Spleen (tissue), 11 donors: Measurements from ENCODE around the gene TNP2. TPM values are rescaled to one million over a fixed set of nuclear protein-coding genes. Genes with fewer than 3 reads are reported as not detected.

Source experiments
- DNase-seq: peaks from one replicate; pipeline ENCODE4 v3.0.0-alpha.2; 2020
- H3K27ac ChIP-seq, 8 donors: fragments of 200-600 bp; sonication (generic) in 7 of 8; 1 replicate in 4 of 8; 2 replicates in 4 of 8; pipeline versions ENCODE4 v1.5.0 to v1.8.0; 2016 to 2021; ENCODE audit warnings: inconsistent platforms in 4 of 8, mild to moderate bottlenecking in 4 of 8, moderate library complexity in 1 of 8
- H3K27me3 ChIP-seq, 7 donors: fragments of 200-600 bp; sonication (generic) in 6 of 7; replicated peaks in 1 of 7; 1 replicate in 4 of 7; 2 replicates in 3 of 7; pipeline versions ENCODE4 v1.5.0 to v1.8.0; 2016 to 2021; ENCODE audit warnings: inconsistent platforms in 3 of 7, mild to moderate bottlenecking in 1 of 7
- H3K36me3 ChIP-seq, 6 donors: fragments of 200-600 bp; sonication (generic) in 5 of 6; 1 replicate in 4 of 6; 2 replicates in 2 of 6; pipeline versions ENCODE4 v1.5.0 to v1.8.0; 2016 to 2021; ENCODE audit warnings: inconsistent platforms in 2 of 6
- H3K4me1 ChIP-seq, 6 donors: fragments of 200-600 bp; sonication (generic) in 5 of 6; 1 replicate in 3 of 6; 2 replicates in 3 of 6; pipeline versions ENCODE4 v1.5.0 to v1.8.0; 2016 to 2021; ENCODE audit warnings: inconsistent platforms in 3 of 6
- H3K4me3 ChIP-seq, 8 donors: fragments of 200-600 bp; sonication (generic) in 7 of 8; 1 replicate in 4 of 8; 2 replicates in 4 of 8; pipeline versions ENCODE4 v1.5.0 to v1.8.0; 2016 to 2021; ENCODE audit warnings: inconsistent platforms in 4 of 8, mild to moderate bottlenecking in 4 of 8, moderate library complexity in 2 of 8
- H3K9me3 ChIP-seq, 8 donors: fragments of 200-600 bp; sonication (generic) in 7 of 8; 1 replicate in 4 of 8; 2 replicates in 4 of 8; pipeline versions ENCODE4 v1.5.0 to v1.8.0; 2016 to 2021; ENCODE audit warnings: inconsistent platforms in 4 of 8
- CTCF ChIP-seq, 11 experiments: fragments of 200-600 bp in 7 of 11; fragments of 450-650 bp in 4 of 11; sonication (generic) in 4 of 11; IDR thresholded peaks in 8 of 11; conservative IDR thresholded peaks in 3 of 11; 1 replicate in 7 of 11; 2 replicates in 4 of 11; pipeline versions ENCODE4 v1.4.0 to v1.8.0; 2016 to 2021; ENCODE audit warnings: antibody characterized with exemption in 11 of 11, inconsistent platforms in 4 of 11, mild to moderate bottlenecking in 1 of 11
- POLR2A ChIP-seq, 3 donors: fragments of 450-650 bp; IDR thresholded peaks; one replicate each; pipeline ENCODE4 v1.5.1; 2017; ENCODE audit warnings: antibody characterized with exemption in 3 of 3, mild to moderate bottlenecking in 1 of 3
- POLR2AphosphoS5 ChIP-seq, 3 donors: sonication (generic); formaldehyde crosslinking; IDR thresholded peaks; one replicate each; pipeline ENCODE4 v1.5.1; 2017; ENCODE audit warnings: antibody characterized with exemption in 3 of 3
- WGBS, 5 donors: extraction: QIAGEN DNeasy Blood & Tissue Kit in 3 of 5; methylation state at CpG; one replicate each; pipeline versions ENCODE4 v1.1.5 to v1.1.7; 2013 to 2018; 5-methylcytosine and 5-hydroxymethylcytosine counted together
- intact Hi-C: fragments of 100-400 bp; cut with DNase I; formaldehyde crosslinking; loops from one replicate; pipeline ENCODE4 v1.15.0; 2023; ENCODE audit warnings: low total_unique reads
- polyA plus RNA-seq, 3 donors: library from polyadenylated mRNA; stranded (reverse); fragments of 200-250 nt; gene quantifications; one replicate each; pipeline ENCODE4 v1.2.1, GENCODE V29; 2013
- total RNA-seq, 7 donors: library from RNA; depleted of rRNA in 3 of 7; stranded (reverse); fragments of >200 nt in 3 of 7; fragmentation: NEBNext Ultra II Directional in 4 of 7; extraction: Animal tissue kit (Norgen Biotek cat#: 25700) in 4 of 7; gene quantifications; one replicate each; pipeline versions ENCODE4 v1.1.0 to v1.2.1, GENCODE V29; 2016 to 2021
- donor health status: healthy with polysubstance abuse.
- donor health status: DM: no; HTN: no; CAD: no; lungs with moderate emphysema.
- donor health status: DM: no; HTN: no; CAD: no.
- donor health status: Bipolar disorder and iron deficiency.
- donor health status: healthy.
- donor health status: DM: no; HTN: no; CAD: no.
- donor health status: DM: yes; HTN: yes; CAD: no.

The TNP2 gene
- total and polyA plus RNA-seq, 10 donors, result not detected

- Histone ChIP-seq H3K4me1 (peaks cover 0 to 13% (median 7%) of the 10 kb centered on the region in 6 donors), H3K9me3 (no peaks in the 10 kb centered on the region), H3K4me3 (no peak overlapping the region), H3K27ac (no peak overlapping the region), H3K36me3 (peaks cover 0 to 3% (median 0%) of the 10 kb centered on the region in 6 donors), H3K27me3 (no peaks in the 10 kb centered on the region)
- 87 to 95% (median 91%) methylated on average over 5 of the region's 5 CpGs for WGBS, 5 donors
- intact Hi-C loops, result no loop called here
- no peak for TF ChIP-seq POLR2AphosphoS5 (IDR thresholded peaks at IDR 0.05)
- TF ChIP-seq POLR2A (IDR thresholded peaks at IDR 0.05), result no peak
- no peak for TF ChIP-seq CTCF (IDR thresholded peaks at IDR 0.05 in 8 of 11, conservative IDR thresholded peaks at IDR 0.05 in 3 of 11)
- DNase-seq, result no peak
Observed at GRCh38 chr16:11245222-11245737, 23.8 kb downstream of the TNP2 start.

- no peak for DNase-seq
- H3K36me3 ChIP-seq, result no peaks in the 10 kb centered on the region
- H3K27ac ChIP-seq, result no peak overlapping the region
- 87 to 93% (median 89%) methylated on average over 12 of the region's 12 CpGs for WGBS, 5 donors
- no peaks in the 10 kb centered on the region for H3K9me3 ChIP-seq
- no peak overlapping the region for H3K4me3 ChIP-seq
- intact Hi-C loops, result no loop called here
- H3K4me1 ChIP-seq, result peaks cover 0 to 22% (median 7%) of the 10 kb centered on the region in 6 donors
- H3K27me3 ChIP-seq, result no peaks in the 10 kb centered on the region
- TF ChIP-seq CTCF (IDR thresholded peaks at IDR 0.05 in 8 of 11, conservative IDR thresholded peaks at IDR 0.05 in 3 of 11) (no peak), POLR2AphosphoS5 (IDR thresholded peaks at IDR 0.05) (no peak), POLR2A (IDR thresholded peaks at IDR 0.05) (no peak)
Observed at GRCh38 chr16:11242658-11243057, 26.5 kb downstream of the TNP2 start.

- H3K27ac ChIP-seq, result no peak overlapping the region
- no peaks in the 10 kb centered on the region for H3K36me3 ChIP-seq
- no peak for DNase-seq
- 93 to 96% (median 94%) methylated on average over 5 of the region's 5 CpGs for WGBS, 5 donors
- no peak overlapping the region for H3K4me3 ChIP-seq
- no peaks in the 10 kb centered on the region for H3K27me3 ChIP-seq
- H3K4me1 ChIP-seq, result peaks cover 0 to 30% (median 10%) of the 10 kb centered on the region in 6 donors
- no peak for TF ChIP-seq POLR2A (IDR thresholded peaks at IDR 0.05)
- TF ChIP-seq POLR2AphosphoS5 (IDR thresholded peaks at IDR 0.05), result no peak
- no peak for TF ChIP-seq CTCF (IDR thresholded peaks at IDR 0.05 in 8 of 11, conservative IDR thresholded peaks at IDR 0.05 in 3 of 11)
- H3K9me3 ChIP-seq, result no peaks in the 10 kb centered on the region
- intact Hi-C loops, result no loop called here
Observed at GRCh38 chr16:11241480-11242204, 27.5 kb downstream of the TNP2 start.

- 55 to 60% (median 59%) methylated on average over 10 of the region's 10 CpGs for WGBS, 5 donors
- no peak overlapping the region for H3K4me3 ChIP-seq
- no peak for TF ChIP-seq POLR2A (IDR thresholded peaks at IDR 0.05)
- TF ChIP-seq CTCF (IDR thresholded peaks at IDR 0.05 in 8 of 11, conservative IDR thresholded peaks at IDR 0.05 in 3 of 11), result no peak
- no peak for TF ChIP-seq POLR2AphosphoS5 (IDR thresholded peaks at IDR 0.05)
- H3K36me3 ChIP-seq, result no peaks in the 10 kb centered on the region
- intact Hi-C loops, result no loop called here
- H3K4me1 ChIP-seq, result peaks cover 0 to 34% (median 10%) of the 10 kb centered on the region in 6 donors
- H3K27ac ChIP-seq, result peak overlapping the region in 2 of 8 donors; percentile 9 to 41
- H3K9me3 ChIP-seq, result no peaks in the 10 kb centered on the region
- no peak for DNase-seq
- H3K27me3 ChIP-seq, result no peaks in the 10 kb centered on the region
Observed at GRCh38 chr16:11240636-11241473, 28.3 kb downstream of the TNP2 start.
